Endothelial cell of umbilical vein (primary cell): ENCODE data around the gene TMEM89. TPM values are rescaled to one million over a fixed set of nuclear protein-coding genes. Genes with fewer than 3 reads are reported as not detected.

Experiments
- BruUV-seq: library from RNA; stranded (reverse); fragments of 400-500 nt; replicated peaks from 2 replicates; lab custom pipeline; 2021; lab: Mats Ljungman, UMichigan
- CTCF ChIA-PET: fragments of 300-600, 350-600 bp; sonication (Branson Sonifier 250); formaldehyde crosslinking; loops from one replicate; lab custom pipeline; 2021; ENCODE audit warnings: antibody characterized with exemption, inconsistent platforms; lab: Charles Lee
- POLR2A ChIA-PET: fragments of 300-600, 350-600 bp; sonication (Branson Sonifier 250); formaldehyde crosslinking; loops from one replicate; lab custom pipeline; 2021; ENCODE audit warnings: antibody characterized with exemption, inconsistent platforms; lab: Charles Lee
- DNase-seq: peaks from one replicate; pipeline ENCODE4 v3.0.0-alpha.2; 2011; ENCODE audit warnings: low read depth, low spot score
- FAIRE-seq: peaks from 2 replicates; lab custom pipeline; 2011; peaks lifted over from hg19 to GRCh38; lab: Jason Lieb, UNC
- H2AFZ ChIP-seq: 2 replicates; pipeline ENCODE4 v1.6.0; 2012; ENCODE audit warnings: low read depth, low read length, control low read depth, inconsistent platforms
- H3K27ac ChIP-seq: 2 replicates; pipeline ENCODE4 v1.5.1; 2011; ENCODE audit warnings: low read depth, mild to moderate bottlenecking, control low read depth, low read length, moderate library complexity; ENCODE audit not compliant: insufficient read depth
- H3K27me3 ChIP-seq, 2 experiments: 2 replicates each; pipeline versions ENCODE4 v1.6.0 to v1.6.1; 2011; ENCODE audit warnings: low read length in 2 of 2, mixed read lengths in 1 of 2; ENCODE audit not compliant: control insufficient read depth in 2 of 2, insufficient read depth in 2 of 2
- H3K36me3 ChIP-seq, 2 experiments: 2 replicates in 1 of 2; 3 replicates in 1 of 2; pipeline ENCODE4 v1.5.1; 2011; ENCODE audit warnings: low read length in 2 of 2, mild to moderate bottlenecking in 1 of 2, moderate library complexity in 1 of 2; ENCODE audit not compliant: control insufficient read depth in 2 of 2, insufficient read depth in 2 of 2; ENCODE audit errors: extremely low read depth in 1 of 2
- H3K4me1 ChIP-seq: 3 replicates; pipeline ENCODE4 v1.5.1; 2011; ENCODE audit warnings: mild to moderate bottlenecking, low read length; ENCODE audit not compliant: control insufficient read depth, insufficient read depth; ENCODE audit errors: extremely low read depth
- H3K4me2 ChIP-seq: 2 replicates; pipeline ENCODE4 v1.6.1; 2011; ENCODE audit warnings: low read length, control low read depth, mixed read lengths; ENCODE audit not compliant: insufficient read depth
- H3K4me3 ChIP-seq, 3 experiments: fragments of 200-600 bp in 1 of 3; sonication (generic), shearing (Covaris generic) in 1 of 3; replicated peaks in 1 of 3; 2 replicates each; pipeline ENCODE4 v1.5.1; 2011 to 2016; ENCODE audit warnings: control low read depth in 3 of 3, low read length in 3 of 3, mild to moderate bottlenecking in 2 of 3, inconsistent platforms in 1 of 3, low read depth in 1 of 3, moderate library complexity in 1 of 3; ENCODE audit not compliant: insufficient read depth in 1 of 3
- H3K79me2 ChIP-seq: 2 replicates; pipeline ENCODE4 v1.6.0; 2012; ENCODE audit warnings: low read length, inconsistent platforms; ENCODE audit not compliant: control insufficient read depth, insufficient read depth
- H3K9ac ChIP-seq: replicated peaks from 2 replicates; pipeline ENCODE3; 2011; ENCODE audit warnings: low read length, control low read depth; ENCODE audit not compliant: insufficient read depth; ENCODE audit errors: extremely low read depth
- H3K9me1 ChIP-seq: replicated peaks from 3 replicates; pipeline ENCODE4 v1.6.0; 2011; ENCODE audit warnings: mild to moderate bottlenecking, low read length; ENCODE audit not compliant: control insufficient read depth, insufficient read depth; ENCODE audit errors: extremely low read depth
- H3K9me3 ChIP-seq: replicated peaks from 2 replicates; pipeline ENCODE4 v1.5.1; 2012; ENCODE audit warnings: low read length, inconsistent platforms; ENCODE audit not compliant: control insufficient read depth, insufficient read depth
- H4K20me1 ChIP-seq: replicated peaks from 2 replicates; pipeline ENCODE3; 2011; ENCODE audit warnings: mild to moderate bottlenecking, low read length; ENCODE audit not compliant: control insufficient read depth, insufficient read depth; ENCODE audit errors: extremely low read depth
- EZH2 ChIP-seq: IDR thresholded peaks from 2 replicates; pipeline ENCODE4 v1.6.1; 2012; ENCODE audit warnings: borderline replicate concordance, low read depth, mild to moderate bottlenecking, moderate library complexity, low read length, inconsistent platforms; ENCODE audit not compliant: severe bottlenecking
- FOS ChIP-seq: IDR thresholded peaks from 2 replicates; pipeline ENCODE4 v1.6.1; 2011; ENCODE audit warnings: mild to moderate bottlenecking, low read length, moderate library complexity, borderline replicate concordance; ENCODE audit not compliant: insufficient read depth
- GATA2 ChIP-seq: IDR thresholded peaks from 2 replicates; pipeline ENCODE4 v1.7.0; 2011; ENCODE audit warnings: low read depth, mild to moderate bottlenecking, moderate library complexity, mixed read lengths, low read length; ENCODE audit not compliant: insufficient read length, insufficient read depth
- JUN ChIP-seq: IDR thresholded peaks from 2 replicates; pipeline ENCODE4 v1.6.1; 2011; ENCODE audit warnings: borderline replicate concordance, low read depth; ENCODE audit not compliant: insufficient read length, insufficient read depth
- MYC ChIP-seq: IDR thresholded peaks from one replicate; pipeline ENCODE4 v1.6.1; 2011; ENCODE audit warnings: mild to moderate bottlenecking, low read depth, low read length
- POLR2A ChIP-seq: IDR thresholded peaks from 2 replicates; pipeline ENCODE4 v1.6.1; 2012; ENCODE audit warnings: low read depth, mild to moderate bottlenecking, control low read depth, low read length
- POLR2AphosphoS5 ChIP-seq: IDR thresholded peaks from 2 replicates; pipeline ENCODE4 v1.6.1; 2012; ENCODE audit warnings: low read depth, mild to moderate bottlenecking, control low read depth, low read length, moderate library complexity; ENCODE audit not compliant: insufficient read depth
- dilution Hi-C: fragments of 300-500 bp; cut with MboI; formaldehyde crosslinking; loops from one replicate; pipeline ENCODE4 v1.15.0; 2019; ENCODE audit warnings: low sequenced_read_pairs; ENCODE audit not compliant: extremely low pct_ligation_motif_present
- intact Hi-C: fragments of 100-400 bp; cut with micrococcal nuclease; formaldehyde crosslinking; loops from one replicate; pipeline ENCODE4 v1.10.0; 2022
- polyA plus RNA-seq, 4 experiments: library from polyadenylated mRNA; depleted of rRNA in 3 of 4; stranded (reverse) in 3 of 4; unstranded in 1 of 4; fragments of >200 nt; gene quantifications; 2 replicates each; pipeline versions ENCODE4 v1.2.1 to v1.2.3, GENCODE V29; 2011 to 2012; ENCODE audit warnings: missing spikeins in 1 of 4
- total RNA-seq: library from RNA; stranded (reverse); gene quantifications from 2 replicates; pipeline ENCODE4 v1.2.3, GENCODE V29; 2021
- TF ChIP-seq, protein P1 (sequence below), 2 donors: IDR thresholded peaks; 1 replicate in 1 of 2; 2 replicates in 1 of 2; pipeline ENCODE4 v1.5.1; 2011; ENCODE audit warnings: low read length in 2 of 2, mild to moderate bottlenecking in 2 of 2, moderate library complexity in 2 of 2, control low read depth in 1 of 2, inconsistent platforms in 1 of 2, low read depth in 1 of 2; ENCODE audit not compliant: insufficient read depth in 1 of 2; ENCODE audit errors: extremely low read depth in 1 of 2
- TF ChIP-seq, protein P2 (sequence below): IDR thresholded peaks from 2 replicates; pipeline ENCODE4 v1.6.1; 2011; ENCODE audit not compliant: insufficient read depth, insufficient read length

Gene TMEM89
- total and polyA plus RNA-seq, 2 donors (not counting 3 experiments of a cell fraction or from before 2014, with no cell fraction given): not detected

DNA sequence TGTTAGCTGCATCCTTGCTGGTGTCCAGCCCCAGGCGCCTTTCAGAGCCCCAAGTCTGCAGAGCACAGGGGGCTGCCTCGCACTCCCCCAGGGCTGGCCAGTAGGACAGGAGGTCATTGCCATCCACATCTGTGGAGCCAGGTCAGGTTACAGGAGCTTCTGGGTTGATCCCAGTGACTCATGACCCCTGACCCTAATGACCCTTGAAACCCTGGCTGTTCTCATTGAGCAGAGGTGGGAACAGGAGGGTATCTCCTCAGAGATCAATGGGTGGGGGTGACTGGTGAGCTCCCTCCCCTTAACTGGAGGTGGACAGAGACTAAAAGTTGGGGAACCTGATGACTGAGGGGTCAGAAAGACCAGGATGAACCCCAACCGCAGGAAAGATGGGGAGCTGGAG lies 19.8 kb upstream of the TMEM89 start:
- FAIRE-seq: no peak
- CTCF ChIA-PET: no interaction called here
- H2AFZ ChIP-seq: no peak overlapping the region

DNA sequence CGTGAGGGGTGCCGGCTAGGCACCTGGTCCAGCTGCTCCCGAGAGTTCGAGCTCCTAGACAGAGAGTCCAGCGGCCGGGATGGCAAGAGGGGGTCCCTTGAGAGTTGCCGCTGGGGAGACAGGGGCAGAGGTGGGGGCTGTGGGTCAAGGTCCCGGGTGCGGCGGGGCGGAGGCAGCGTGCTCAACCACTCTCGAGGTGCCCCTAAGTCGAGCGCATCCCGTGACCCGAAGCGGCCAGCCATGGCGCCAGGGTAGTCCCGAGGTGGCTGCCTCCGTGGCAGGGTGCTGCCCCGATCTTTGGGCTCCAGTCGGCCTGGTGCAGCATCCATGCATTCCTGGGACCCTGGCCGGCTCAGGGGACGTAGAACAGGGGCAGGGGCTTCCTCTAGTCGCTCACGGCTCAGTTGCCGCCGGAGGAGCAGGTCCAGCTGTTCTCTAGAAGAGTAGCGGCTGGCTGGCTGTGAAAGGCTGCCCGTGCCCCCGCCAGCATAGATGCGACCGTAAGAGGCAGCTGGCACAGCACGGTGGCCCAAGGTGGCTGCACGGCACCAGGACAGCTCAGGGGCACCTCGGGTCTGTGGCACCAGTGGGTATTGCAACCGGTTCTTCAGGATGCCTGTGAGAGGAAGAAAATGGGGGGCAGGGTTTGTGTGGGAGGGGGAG lies 18.5 kb upstream of the TMEM89 start:
- H3K36me3 ChIP-seq: no peaks in the 10 kb centered on the region
- intact Hi-C loops: no loop called here
- no TSS peak for BruUV-seq
- H3K27me3 ChIP-seq: no peaks in the 10 kb centered on the region
- no peaks in the 10 kb centered on the region for H4K20me1 ChIP-seq
- H3K4me1 ChIP-seq: peaks cover 14% of the 10 kb centered on the region
- H3K4me3 ChIP-seq: no peak overlapping the region
- H3K9me3 ChIP-seq: no peaks in the 10 kb centered on the region
- ChIA-PET CTCF (no interaction called here), POLR2A (no interaction called here)
- H2AFZ ChIP-seq: no peak overlapping the region
- no peak for TF ChIP-seq FOS
- TF ChIP-seq, protein P1, sequence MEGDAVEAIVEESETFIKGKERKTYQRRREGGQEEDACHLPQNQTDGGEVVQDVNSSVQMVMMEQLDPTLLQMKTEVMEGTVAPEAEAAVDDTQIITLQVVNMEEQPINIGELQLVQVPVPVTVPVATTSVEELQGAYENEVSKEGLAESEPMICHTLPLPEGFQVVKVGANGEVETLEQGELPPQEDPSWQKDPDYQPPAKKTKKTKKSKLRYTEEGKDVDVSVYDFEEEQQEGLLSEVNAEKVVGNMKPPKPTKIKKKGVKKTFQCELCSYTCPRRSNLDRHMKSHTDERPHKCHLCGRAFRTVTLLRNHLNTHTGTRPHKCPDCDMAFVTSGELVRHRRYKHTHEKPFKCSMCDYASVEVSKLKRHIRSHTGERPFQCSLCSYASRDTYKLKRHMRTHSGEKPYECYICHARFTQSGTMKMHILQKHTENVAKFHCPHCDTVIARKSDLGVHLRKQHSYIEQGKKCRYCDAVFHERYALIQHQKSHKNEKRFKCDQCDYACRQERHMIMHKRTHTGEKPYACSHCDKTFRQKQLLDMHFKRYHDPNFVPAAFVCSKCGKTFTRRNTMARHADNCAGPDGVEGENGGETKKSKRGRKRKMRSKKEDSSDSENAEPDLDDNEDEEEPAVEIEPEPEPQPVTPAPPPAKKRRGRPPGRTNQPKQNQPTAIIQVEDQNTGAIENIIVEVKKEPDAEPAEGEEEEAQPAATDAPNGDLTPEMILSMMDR (IDR thresholded peaks at IDR 0.05; ENCODE audit: extremely low read depth in 1 of 2, insufficient read depth in 1 of 2, low read depth in 1 of 2, low read length in 2 of 2): no peak
- TF ChIP-seq MYC: no peak
- no peak for TF ChIP-seq GATA2
- TF ChIP-seq, protein P2, sequence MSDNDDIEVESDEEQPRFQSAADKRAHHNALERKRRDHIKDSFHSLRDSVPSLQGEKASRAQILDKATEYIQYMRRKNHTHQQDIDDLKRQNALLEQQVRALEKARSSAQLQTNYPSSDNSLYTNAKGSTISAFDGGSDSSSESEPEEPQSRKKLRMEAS: no peak
- TF ChIP-seq POLR2A: no peak
- TF ChIP-seq POLR2AphosphoS5: no peak
- no peak for TF ChIP-seq EZH2
- TF ChIP-seq JUN: no peak
- no peaks in the 10 kb centered on the region for H3K9me1 ChIP-seq
- H3K4me2 ChIP-seq: no peak overlapping the region
- no peak overlapping the region for H3K27ac ChIP-seq
- dilution Hi-C loops: no loop called here
- DNase-seq: no peak
- no peak overlapping the region for H3K9ac ChIP-seq
- no peak for FAIRE-seq
- no peaks in the 10 kb centered on the region for H3K79me2 ChIP-seq

More for the DNA sequence above, 19.8 kb upstream of the TMEM89 start:
- POLR2A ChIA-PET: no interaction called here
- H3K27ac ChIP-seq: no peak overlapping the region
- TF ChIP-seq, protein P2: no peak
- no peak for TF ChIP-seq POLR2AphosphoS5
- no peak for TF ChIP-seq JUN
- TF ChIP-seq MYC: no peak
- no peak for TF ChIP-seq EZH2
- TF ChIP-seq GATA2: no peak
- no peak for TF ChIP-seq POLR2A
- peaks cover 5% of the 10 kb centered on the region for H3K4me1 ChIP-seq
- no peak overlapping the region for H3K4me3 ChIP-seq
- intact Hi-C loops: no loop called here
- no peak for DNase-seq
- H3K4me2 ChIP-seq: no peak overlapping the region
- no peaks in the 10 kb centered on the region for H3K79me2 ChIP-seq
- no peaks in the 10 kb centered on the region for H3K9me3 ChIP-seq
- H4K20me1 ChIP-seq: no peaks in the 10 kb centered on the region
- dilution Hi-C loops: no loop called here
- H3K36me3 ChIP-seq: no peaks in the 10 kb centered on the region
- BruUV-seq: no TSS peak
- H3K9me1 ChIP-seq: no peaks in the 10 kb centered on the region
- H3K9ac ChIP-seq: no peak overlapping the region
- H3K27me3 ChIP-seq: no peaks in the 10 kb centered on the region
